Mesenteric fat pad (tissue), 1 donor: ENCODE results near the gene ABTB1. TPM values are rescaled to one million over a fixed set of nuclear protein-coding genes. Genes with fewer than 3 reads are reported as not detected.
"Not testable (repeated sequence)": the region's sequence is repeated elsewhere in the genome, so short reads cannot be mapped to it uniquely, and the experiment has no call there.

Source experiments
- DNase-seq: peaks from one replicate; pipeline ENCODE4 v3.0.0-alpha.2; 2020; ENCODE audit warnings: low spot score
- total RNA-seq: library from RNA; stranded (reverse); fragmentation: NEBNext Ultra II Directional; extraction: Animal tissue kit (Norgen Biotek cat#: 25700); gene quantifications from one replicate; pipeline ENCODE4 v1.2.1, GENCODE V29; 2021
- donor health status: DM: yes; HTN: yes; CAD: no.

Gene ABTB1
- total RNA-seq, 1 donor from 2014 or later = 34.8 TPM

GRCh38 chr3:127670761-127671522 is 1.8 kb upstream of the ABTB1 start:
- DNase-seq = peak; percentile 75

GRCh38 chr3:127671523-127672428 is 976 bp upstream of the ABTB1 start:
- peak; percentile 90 for DNase-seq

GRCh38 chr3:127673191-127674100 is 694 bp downstream of the ABTB1 start:
- peak; percentile 90 for DNase-seq

- DNase-seq = peak; percentile 45
Measured at GRCh38 chr3:127674101-127674721, 1.5 kb downstream of the ABTB1 start.

GRCh38 chr3:127674790-127675189 is 2.0 kb downstream of the ABTB1 start:
- peak; percentile 22 for DNase-seq

GRCh38 chr3:127675651-127676391 is 3.1 kb downstream of the ABTB1 start:
- peak; percentile 82 for DNase-seq

GRCh38 chr3:127676456-127676855 is 3.7 kb downstream of the ABTB1 start:
- DNase-seq = peak; percentile 82

- DNase-seq = peak; percentile 77
Measured at GRCh38 chr3:127676921-127677351, 4.2 kb downstream of the ABTB1 start.

GRCh38 chr3:127677541-127678314 is 5.0 kb downstream of the ABTB1 start:
- peak; percentile 72 for DNase-seq

GRCh38 chr3:127678315-127678599 is 5.5 kb downstream of the ABTB1 start:
- no peak for DNase-seq

GRCh38 chr3:127678611-127679533 is 6.1 kb downstream of the ABTB1 start:
- peak; percentile 84 for DNase-seq

- DNase-seq = peak; percentile 85
Measured at GRCh38 chr3:127679534-127680145, 6.9 kb downstream of the ABTB1 start.

GRCh38 chr3:127680146-127680661 is 7.5 kb downstream of the ABTB1 start:
- peak; percentile 82 for DNase-seq

GRCh38 chr3:127680798-127681221 is 8.1 kb downstream of the ABTB1 start:
- DNase-seq = peak; percentile 83

GRCh38 chr3:127682175-127682554 is 9.4 kb downstream of the ABTB1 start:
- DNase-seq = not testable (repeated sequence)

GRCh38 chr3:127682561-127682960 is 9.8 kb downstream of the ABTB1 start:
- peak; percentile 67 for DNase-seq
